GM21825 (cell line): ENCODE results near the gene C22orf15.
A peak's percentile ranks its signal among the peaks of the same experiment; 100 is the strongest.
"Not testable (repeated sequence)": the region's sequence is repeated elsewhere in the genome, so short reads cannot be mapped to it uniquely, and the experiment has no call there.

Source experiments
- ATAC-seq: cut with Tn5 transposase; IDR thresholded peaks from one replicate; pipeline ENCODE4 v1.9.1; 2021; ENCODE audit warnings: mild to moderate bottlenecking, moderate library complexity; ENCODE audit not compliant: unreplicated experiment

The C22orf15 gene

GRCh38 chr22:23762842-23763578 lies at the start of gene C22orf15:
Gene C22orf15 (plus strand): TSS chr22:23762990. CDS start chr22:23763307, 317 bp downstream.
- no peak for ATAC-seq

DNA sequence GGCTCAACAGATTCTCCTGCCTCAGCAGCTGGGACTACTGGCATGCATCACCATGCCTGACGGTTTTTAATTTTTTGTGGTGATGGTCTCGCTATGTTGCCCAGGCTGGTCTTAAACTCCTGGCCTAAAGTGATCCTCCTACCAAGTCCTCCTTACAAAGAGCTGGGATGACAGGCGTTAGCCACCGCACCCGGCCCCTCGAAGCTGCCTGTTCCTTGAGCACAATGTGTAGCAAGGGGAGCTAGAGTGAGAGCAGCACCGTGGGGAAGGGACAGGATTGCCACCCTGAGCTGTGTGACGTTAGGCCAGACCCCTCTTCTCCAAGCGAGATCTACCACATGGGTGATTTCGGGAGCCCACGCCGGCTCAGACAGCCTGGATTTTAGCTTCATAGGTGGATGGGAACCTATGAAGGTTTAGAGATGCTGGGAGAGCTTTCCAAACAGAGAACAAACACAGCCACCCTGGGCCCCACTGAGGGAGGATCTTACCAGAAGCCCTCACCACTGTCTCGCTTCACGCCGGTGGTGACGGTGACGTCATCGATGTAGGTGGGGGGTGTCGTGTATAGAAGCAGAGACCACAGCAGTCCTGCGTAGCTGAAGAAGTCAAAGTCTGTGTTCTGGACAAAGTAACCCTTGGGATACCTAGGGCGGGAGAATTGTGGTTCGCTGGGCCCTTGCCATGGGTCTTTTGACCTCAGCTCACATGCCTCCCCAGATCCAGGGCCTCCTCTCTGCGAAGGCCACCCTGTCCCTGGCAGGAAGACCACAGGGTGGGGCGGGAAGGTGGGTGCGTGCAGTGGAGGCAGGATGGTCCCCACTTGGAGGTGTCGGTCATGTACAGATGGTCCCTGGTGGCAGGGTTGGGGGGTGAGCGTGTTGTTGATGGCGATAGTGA lies 48.8 kb upstream of the C22orf15 start:
- ATAC-seq = no peak

GRCh38 chr22:23714596-23715578 lies 47.9 kb upstream of the C22orf15 start:
- no peak for ATAC-seq

DNA sequence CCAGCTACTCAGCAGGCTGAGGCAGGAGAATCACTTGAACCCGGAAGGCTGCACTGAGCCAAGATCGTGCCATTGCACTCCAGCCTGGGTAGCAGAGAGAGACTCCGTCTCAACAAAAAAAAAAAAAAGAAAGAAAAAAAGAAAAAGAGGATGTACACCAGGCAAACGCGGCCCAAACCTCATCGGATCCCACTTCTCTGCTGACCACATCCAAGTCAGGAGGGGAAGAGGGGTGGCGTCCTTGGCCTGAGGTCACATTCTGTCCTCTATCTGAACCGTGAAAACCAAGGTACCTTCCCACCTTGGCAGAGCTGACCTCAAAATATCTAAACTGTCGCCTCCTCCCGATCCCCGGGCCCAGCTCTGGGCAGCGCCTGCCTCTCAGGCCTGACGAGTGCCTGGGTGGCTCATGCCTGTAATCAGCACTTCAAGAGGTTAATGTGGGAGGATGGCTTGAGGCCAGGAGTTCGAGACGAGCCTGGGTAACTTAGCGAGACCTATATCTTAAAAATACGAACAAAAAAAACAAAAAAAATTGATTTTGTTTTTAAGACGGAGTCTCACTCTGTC lies 46.9 kb upstream of the C22orf15 start:
- ATAC-seq = no peak

GRCh38 chr22:23716811-23717801 lies 45.7 kb upstream of the C22orf15 start:
- peak; percentile 75 for ATAC-seq

DNA sequence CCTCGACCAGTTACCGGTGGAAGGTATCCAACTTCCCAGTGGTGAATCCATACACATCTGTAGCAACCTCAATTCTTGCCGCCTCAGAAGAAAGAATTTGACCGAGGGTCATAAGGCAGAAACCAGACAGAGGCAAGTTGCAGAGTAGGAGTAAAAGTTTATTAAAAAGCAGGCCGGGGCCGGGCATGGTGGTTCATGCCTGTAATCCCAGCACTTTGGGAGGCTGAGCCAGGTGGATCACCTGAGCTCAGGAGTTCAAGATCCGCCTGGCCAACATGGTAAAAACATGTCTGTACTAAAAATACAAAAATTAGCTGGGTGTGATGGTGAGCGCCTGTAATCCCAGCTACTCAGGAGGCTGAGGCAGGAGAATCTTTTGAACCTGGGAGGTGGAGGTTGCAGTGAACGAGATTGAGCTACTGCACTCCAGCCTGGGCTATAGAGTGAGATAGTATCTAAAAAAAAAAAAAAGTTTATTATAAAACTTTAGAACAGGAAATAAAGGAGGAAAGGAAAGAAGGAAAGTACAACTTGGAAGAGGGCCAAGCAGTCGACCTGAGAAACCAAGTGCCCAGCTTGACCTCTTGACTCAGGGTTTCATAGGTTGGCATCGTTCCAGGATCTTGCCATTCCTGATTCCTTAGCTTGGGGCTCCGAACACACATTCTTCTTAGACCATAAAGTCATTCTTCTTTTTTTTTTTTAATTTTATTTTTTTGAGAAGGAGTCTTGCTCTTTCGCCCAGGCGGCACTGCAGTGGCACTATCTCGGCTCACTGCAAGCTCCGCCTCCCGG lies 44.2 kb upstream of the C22orf15 start:
- ATAC-seq = no peak

GRCh38 chr22:23720855-23721254 lies 41.9 kb upstream of the C22orf15 start:
- ATAC-seq = no peak

DNA sequence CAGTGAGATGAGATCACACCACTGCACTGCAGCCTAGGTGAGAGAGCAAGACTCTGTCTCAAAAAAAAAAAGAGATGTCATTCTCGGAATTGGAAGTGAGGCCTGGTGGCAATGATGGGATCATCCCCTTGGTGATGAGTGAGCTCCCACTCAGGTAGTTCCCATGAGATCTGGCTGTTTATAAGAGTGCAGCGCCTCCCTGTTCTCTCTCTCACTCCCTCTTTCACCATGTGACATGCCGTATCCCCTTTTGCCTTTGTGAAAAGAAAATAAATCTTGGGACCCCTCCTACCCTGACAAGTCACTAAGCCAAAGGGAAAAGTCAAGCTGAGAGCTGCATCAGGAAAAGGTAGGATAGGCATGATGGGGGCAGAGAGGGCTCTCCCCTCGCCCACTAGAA lies 40.6 kb upstream of the C22orf15 start:
- ATAC-seq = no peak

GRCh38 chr22:23722724-23723123 lies 40.1 kb upstream of the C22orf15 start:
- no peak for ATAC-seq

DNA sequence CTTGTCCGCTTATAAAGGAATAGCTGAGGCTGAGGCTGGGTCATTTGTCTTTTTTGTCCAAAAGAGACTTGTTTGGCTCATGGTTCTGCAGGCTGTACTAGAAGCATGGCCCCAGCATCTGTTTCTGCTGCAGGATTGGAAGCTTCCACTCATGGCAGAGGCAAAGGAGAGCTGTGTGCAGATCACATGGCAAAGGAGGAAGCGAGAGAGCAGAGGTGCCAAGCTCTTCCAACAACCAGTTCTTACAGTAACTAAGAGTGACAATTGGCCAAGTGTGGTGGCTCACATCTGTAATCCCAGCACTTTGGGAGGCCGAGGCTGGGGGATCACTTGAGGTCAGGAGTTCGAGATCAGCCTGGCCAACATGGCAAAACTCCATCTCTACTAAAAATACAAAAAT lies 34.7 kb upstream of the C22orf15 start:
- not testable (repeated sequence) for ATAC-seq

- ATAC-seq = no peak
Observed at GRCh38 chr22:23737696-23738095, 25.1 kb upstream of the C22orf15 start.

DNA sequence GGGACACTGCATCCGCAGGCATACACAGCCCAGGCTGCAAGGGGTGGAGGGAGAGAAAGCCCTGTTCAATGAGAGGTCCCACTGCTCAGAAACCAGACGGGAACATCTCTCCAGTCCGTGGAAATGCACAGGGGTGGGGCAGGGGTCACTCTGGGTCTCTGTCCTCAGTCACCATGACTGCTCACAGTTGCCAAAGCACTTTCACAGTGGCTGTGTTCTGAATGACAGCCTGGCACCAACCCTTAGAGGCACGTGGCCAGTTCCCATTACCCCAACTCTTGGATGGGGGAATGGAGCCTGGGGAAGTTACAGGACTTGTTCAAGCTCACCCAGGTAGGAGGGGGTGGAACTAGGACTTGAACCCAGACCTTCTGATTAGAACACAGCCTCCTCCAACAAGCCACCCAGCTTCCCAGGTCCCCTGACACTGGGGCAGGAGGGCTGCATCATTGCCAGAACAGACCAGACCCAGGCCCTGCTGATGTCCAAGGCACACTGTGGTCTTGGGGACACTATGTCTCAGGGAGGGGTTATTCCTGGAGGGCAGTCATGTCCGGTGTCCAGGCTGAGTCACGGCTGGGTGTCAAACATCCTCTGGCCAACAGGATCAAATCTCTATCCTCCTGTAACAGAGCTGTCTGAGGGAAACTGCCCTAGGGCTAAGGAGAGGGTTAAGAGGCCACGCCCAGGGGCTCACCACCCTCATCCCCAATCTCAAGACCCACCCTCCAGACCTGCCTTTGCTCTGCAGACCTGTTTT lies 20.1 kb upstream of the C22orf15 start:
- no peak for ATAC-seq

DNA sequence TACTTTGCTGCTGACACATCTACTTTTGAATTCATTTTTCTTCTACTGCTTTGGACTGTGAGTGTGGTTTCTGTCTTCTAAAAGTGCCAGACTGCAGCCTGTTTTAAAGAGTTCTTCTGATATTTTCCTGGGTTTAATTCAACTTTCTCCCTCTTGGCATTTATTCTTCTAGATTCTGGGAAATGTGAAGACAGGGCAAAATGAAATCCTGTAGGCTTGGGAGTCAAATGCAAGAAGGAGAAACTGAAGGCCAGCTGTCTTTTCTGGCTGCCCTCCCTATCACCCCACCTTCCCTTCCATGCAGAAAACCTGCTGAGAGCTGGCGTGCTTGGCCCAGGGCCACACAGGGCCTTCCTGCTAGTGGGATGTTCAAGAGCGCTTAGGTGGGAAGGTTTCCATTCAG lies 19.5 kb upstream of the C22orf15 start:
- no peak for ATAC-seq

- ATAC-seq = no peak
Observed at GRCh38 chr22:23744001-23744400, 18.8 kb upstream of the C22orf15 start.

GRCh38 chr22:23744485-23744884 lies 18.3 kb upstream of the C22orf15 start:
- no peak for ATAC-seq

DNA sequence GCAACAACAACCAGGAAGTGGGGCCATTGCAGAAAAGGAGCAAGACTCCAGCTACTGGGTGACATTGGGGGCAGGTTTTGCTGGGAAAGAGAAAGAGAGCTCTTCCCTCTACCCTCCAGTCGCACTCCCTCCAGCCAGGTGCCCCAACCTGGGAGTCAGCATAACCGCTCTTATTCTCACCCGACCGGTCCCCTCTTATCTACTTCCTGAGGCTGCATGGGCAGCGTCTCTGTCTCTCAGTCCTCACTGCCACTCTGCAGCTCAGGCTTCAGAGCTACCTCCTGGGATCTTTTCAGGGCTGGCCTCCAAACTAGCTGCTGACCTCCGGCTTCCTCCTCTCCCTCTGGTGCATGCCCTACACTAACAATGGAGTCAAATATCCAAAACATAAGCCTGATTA lies 17.0 kb upstream of the C22orf15 start:
- no peak for ATAC-seq

DNA sequence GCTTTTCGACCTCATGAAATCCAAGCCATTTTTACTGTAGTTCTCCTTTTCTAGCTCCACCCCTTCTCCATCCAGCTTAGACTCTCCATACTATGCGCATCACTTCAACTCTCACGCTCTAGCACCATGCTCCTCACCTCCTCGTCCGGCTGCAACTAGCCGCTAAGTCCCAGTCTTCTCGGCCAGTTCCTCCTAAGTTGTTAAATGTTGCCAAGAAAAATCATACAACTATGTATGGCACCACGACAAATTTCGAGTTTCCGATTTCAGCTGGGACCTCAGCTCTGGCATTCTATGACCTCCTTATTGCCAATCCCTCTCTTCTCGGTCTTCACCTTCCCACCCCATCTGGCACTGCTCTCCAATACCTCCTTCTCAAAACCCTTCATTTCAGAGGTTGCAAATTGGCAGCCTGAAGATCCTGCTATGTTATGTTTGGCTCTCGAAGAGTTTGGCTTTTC lies 12.9 kb upstream of the C22orf15 start:
- no peak for ATAC-seq

GRCh38 chr22:23750367-23750713 lies 12.4 kb upstream of the C22orf15 start:
- no peak for ATAC-seq
